RWPE2 (cell line): ENCODE data around the gene SSH2.

Source experiments
- ATAC-seq: fragments of 200-7000 bp; cut with Tn5 transposase; 3 replicates; pipeline ENCODE4 v1.9.1; 2021; ENCODE audit warnings: low read depth
- DNase-seq: peaks from one replicate; pipeline ENCODE4 v3.0.0-alpha.2; 2020; ENCODE audit warnings: low spot score
- H3K27ac ChIP-seq: fragments of 450-650 bp; 2 replicates; pipeline ENCODE4 v1.5.1; 2017; ENCODE audit warnings: mild to moderate bottlenecking; ENCODE audit not compliant: poor library complexity, severe bottlenecking
- H3K27me3 ChIP-seq: fragments of 250-450 bp; sonication (Bioruptor Pico); 2 replicates; pipeline ENCODE4 v1.5.1; 2021; ENCODE audit warnings: mild to moderate bottlenecking, moderate library complexity; ENCODE audit not compliant: insufficient read depth, poor library complexity, severe bottlenecking
- H3K36me3 ChIP-seq: fragments of 250-450 bp; sonication (Bioruptor Pico); 2 replicates; pipeline ENCODE4 v1.5.1; 2020; ENCODE audit warnings: low read depth, mild to moderate bottlenecking, moderate library complexity
- H3K4me1 ChIP-seq: fragments of 250-450 bp; sonication (Bioruptor Pico); 2 replicates; pipeline ENCODE4 v1.5.1; 2021; ENCODE audit warnings: mild to moderate bottlenecking, moderate library complexity; ENCODE audit not compliant: insufficient read depth, poor library complexity, severe bottlenecking
- H3K4me3 ChIP-seq: fragments of 250-450 bp; sonication (Bioruptor Pico); 2 replicates; pipeline ENCODE4 v1.5.1; 2021; ENCODE audit warnings: mild to moderate bottlenecking, moderate library complexity; ENCODE audit not compliant: severe bottlenecking
- H3K9me3 ChIP-seq: fragments of 250-450 bp; sonication (Bioruptor Pico); 2 replicates; pipeline ENCODE4 v1.5.1; 2021; ENCODE audit warnings: mild to moderate bottlenecking, moderate library complexity; ENCODE audit not compliant: severe bottlenecking
- CTCF ChIP-seq: fragments of 450-650 bp; IDR thresholded peaks from one replicate; pipeline ENCODE4 v1.5.1; 2017; ENCODE audit warnings: mild to moderate bottlenecking, moderate library complexity; ENCODE audit not compliant: poor library complexity, severe bottlenecking

SSH2 gene

GRCh38 chr17:29802246-29802645 is 127.8 kb downstream of the SSH2 start:
- peaks cover 3% of the 10 kb centered on the region for H3K9me3 ChIP-seq
- H3K27me3 ChIP-seq, result no peaks in the 10 kb centered on the region
- no peaks in the 10 kb centered on the region for H3K4me1 ChIP-seq
- no peak overlapping the region for H3K4me3 ChIP-seq
- H3K27ac ChIP-seq, result no peak overlapping the region
- TF ChIP-seq CTCF, result no peak
- DNase-seq, result no peak
- no peaks in the 10 kb centered on the region for H3K36me3 ChIP-seq
- ATAC-seq, result no peak

- no peak for TF ChIP-seq CTCF
- H3K27ac ChIP-seq, result no peak overlapping the region
- H3K4me1 ChIP-seq, result no peaks in the 10 kb centered on the region
- H3K36me3 ChIP-seq, result no peaks in the 10 kb centered on the region
- H3K4me3 ChIP-seq, result no peak overlapping the region
- H3K27me3 ChIP-seq, result no peaks in the 10 kb centered on the region
- no peak for DNase-seq
- ATAC-seq, result no peak
- H3K9me3 ChIP-seq, result peaks cover 3% of the 10 kb centered on the region
Observed at GRCh38 chr17:29800457-29800856, 129.6 kb downstream of the SSH2 start.

GRCh38 chr17:29796652-29797051 is 133.4 kb downstream of the SSH2 start:
- peaks cover 3% of the 10 kb centered on the region for H3K9me3 ChIP-seq
- no peak overlapping the region for H3K4me3 ChIP-seq
- TF ChIP-seq CTCF, result no peak
- H3K27me3 ChIP-seq, result no peaks in the 10 kb centered on the region
- H3K4me1 ChIP-seq, result no peaks in the 10 kb centered on the region
- ATAC-seq, result no peak
- H3K27ac ChIP-seq, result no peak overlapping the region
- no peaks in the 10 kb centered on the region for H3K36me3 ChIP-seq
- no peak for DNase-seq

- DNase-seq (no peak), ATAC-seq (no peak)
- Histone ChIP-seq H3K36me3 (no peaks in the 10 kb centered on the region), H3K27ac (no peak overlapping the region), H3K4me3 (no peak overlapping the region), H3K9me3 (peaks cover 1% of the 10 kb centered on the region), H3K27me3 (no peaks in the 10 kb centered on the region), H3K4me1 (no peaks in the 10 kb centered on the region)
- TF ChIP-seq CTCF, result no peak
Observed at GRCh38 chr17:29793501-29793900, 136.5 kb downstream of the SSH2 start.

GRCh38 chr17:29791336-29792080 is 138.5 kb downstream of the SSH2 start:
- H3K36me3 ChIP-seq, result no peaks in the 10 kb centered on the region

More at GRCh38 chr17:29791336-29792080, 138.5 kb downstream of the SSH2 start:
- Histone ChIP-seq H3K4me3 (no peak overlapping the region), H3K9me3 (no peaks in the 10 kb centered on the region), H3K27me3 (no peaks in the 10 kb centered on the region), H3K27ac (no peak overlapping the region), H3K4me1 (peaks cover under 1% of the 10 kb centered on the region)
- DNase-seq (no peak), ATAC-seq (no peak)
- no peak for TF ChIP-seq CTCF
